Prostate gland (tissue), 2 donors: ENCODE measurements around the gene OR5M11. TPM values are rescaled to one million over a fixed set of nuclear protein-coding genes. Genes with fewer than 3 reads are reported as not detected.

Experiments used
- DNase-seq: peaks from one replicate; pipeline ENCODE4 v3.0.0-alpha.2; 2019; ENCODE audit warnings: low spot score
- H3K27ac ChIP-seq, 2 donors: fragments of 200-600 bp; sonication (generic); 2 replicates each; pipeline ENCODE4 v1.5.1; 2017 to 2019
- H3K27me3 ChIP-seq: fragments of 200-600 bp; sonication (generic); replicated peaks from 2 replicates; pipeline ENCODE4 v1.5.1; 2019; ENCODE audit not compliant: insufficient read depth
- H3K36me3 ChIP-seq, 2 donors: fragments of 200-600 bp; sonication (generic); 1 replicate in 1 of 2; 2 replicates in 1 of 2; pipeline versions ENCODE4 v1.5.1 to v1.8.1; 2017 to 2019
- H3K4me1 ChIP-seq: fragments of 200-600 bp; sonication (generic); replicated peaks from 2 replicates; pipeline ENCODE4 v1.5.1; 2019
- H3K4me3 ChIP-seq, 2 donors: fragments of 200-600 bp; sonication (generic); 2 replicates each; pipeline ENCODE4 v1.5.1; 2017 to 2019
- H3K9me3 ChIP-seq: fragments of 200-600 bp; sonication (generic); 2 replicates; pipeline ENCODE4 v1.5.1; 2017
- CTCF ChIP-seq, 4 experiments: fragments of 200-600 bp in 2 of 4; fragments of 450-650 bp in 2 of 4; sonication (generic) in 2 of 4; IDR thresholded peaks; 1 replicate in 3 of 4; 2 replicates in 1 of 4; pipeline ENCODE4 v1.5.1; 2016 to 2019; ENCODE audit warnings: antibody characterized with exemption in 4 of 4, mild to moderate bottlenecking in 2 of 4, moderate library complexity in 2 of 4
- POLR2A ChIP-seq: fragments of 450-650 bp; IDR thresholded peaks from one replicate; pipeline ENCODE4 v1.6.1; 2016; ENCODE audit warnings: antibody characterized with exemption, mild to moderate bottlenecking
- POLR2AphosphoS5 ChIP-seq: sonication (generic); formaldehyde crosslinking; IDR thresholded peaks from one replicate; pipeline ENCODE4 v1.6.1; 2017; ENCODE audit warnings: antibody characterized with exemption
- WGBS: methylation state at CpG from one replicate; pipeline ENCODE4 v1.1.5; 2018; 5-methylcytosine and 5-hydroxymethylcytosine counted together
- intact Hi-C: fragments of 100-400 bp; cut with DNase I; formaldehyde crosslinking; loops from one replicate; pipeline ENCODE4 v1.14.2; 2022
- total RNA-seq, 2 donors: library from RNA; depleted of rRNA; stranded (reverse); fragments of >200 nt; gene quantifications; one replicate each; pipeline ENCODE4 v1.1.0, GENCODE V29; 2016

The OR5M11 gene
- total RNA-seq, 2 donors from 2014 or later: not detected

DNA sequence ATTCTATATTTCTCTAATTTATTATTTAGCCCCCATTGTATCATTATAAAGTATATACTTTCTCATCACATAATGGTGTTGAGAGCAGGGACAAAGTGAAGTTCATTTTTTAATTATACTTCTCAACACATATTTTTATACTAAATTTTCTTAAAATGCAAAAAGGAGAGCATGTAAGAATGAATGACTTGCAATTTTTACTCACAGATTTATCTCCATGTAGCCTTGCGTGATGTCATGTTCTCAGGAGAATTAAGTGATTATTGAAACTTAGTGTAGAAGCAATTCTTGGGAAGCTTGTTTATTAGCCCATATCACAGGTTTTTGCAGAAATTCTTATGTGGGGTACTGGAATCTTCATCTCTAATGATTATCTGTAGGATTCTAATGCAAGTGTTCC lies 682 bp upstream of the OR5M11 start:
- DNase-seq: no peak
- TF ChIP-seq POLR2A: no peak
- no peaks in the 10 kb centered on the region for H3K36me3 ChIP-seq
- H3K4me3 ChIP-seq: no peak overlapping the region
- H3K27me3 ChIP-seq: no peaks in the 10 kb centered on the region
- WGBS: 100% methylated on average over 1 of the region's 1 CpG
- no peaks in the 10 kb centered on the region for H3K9me3 ChIP-seq
- H3K27ac ChIP-seq: no peak overlapping the region
- H3K4me1 ChIP-seq: no peaks in the 10 kb centered on the region
- intact Hi-C loops: no loop called here

DNA sequence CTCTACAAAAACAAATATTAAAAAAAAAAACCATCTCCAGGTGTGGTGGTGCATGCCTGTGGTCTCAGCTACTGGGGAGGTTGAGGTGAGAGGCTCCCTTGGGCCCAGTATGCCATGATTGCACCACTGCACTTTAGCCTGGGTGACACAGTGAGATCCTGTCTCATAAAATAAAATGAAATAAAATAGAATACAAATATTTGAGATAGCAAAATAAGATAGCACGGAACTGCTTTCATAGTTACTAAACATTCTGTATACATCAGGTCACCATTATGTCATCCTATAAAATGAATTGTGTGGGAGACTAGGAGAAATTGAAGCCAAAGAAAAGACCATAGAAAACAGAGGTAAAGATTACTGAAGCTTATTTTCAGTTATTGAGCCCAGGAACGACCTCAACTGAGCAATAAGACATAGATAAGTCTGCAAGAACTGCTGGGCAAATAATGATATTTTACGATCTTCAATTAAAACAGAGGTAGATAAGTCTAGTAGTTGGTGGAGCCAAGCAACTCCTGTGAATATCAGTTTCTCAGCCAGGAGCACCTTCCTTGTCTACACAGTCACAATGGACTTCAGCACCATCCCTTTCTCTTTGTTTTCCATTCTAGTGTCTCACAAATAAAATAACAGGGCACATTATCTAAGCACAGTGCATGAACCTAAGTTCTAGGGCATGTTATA lies 9.9 kb downstream of the OR5M11 start:
- H3K9me3 ChIP-seq: no peaks in the 10 kb centered on the region
- no peaks in the 10 kb centered on the region for H3K27me3 ChIP-seq
- H3K4me3 ChIP-seq: no peak overlapping the region
- no peaks in the 10 kb centered on the region for H3K36me3 ChIP-seq
- 23% methylated on average over 3 of the region's 3 CpGs for WGBS
- no peak overlapping the region for H3K27ac ChIP-seq
- H3K4me1 ChIP-seq: no peaks in the 10 kb centered on the region
- intact Hi-C loops: no loop called here
- peak; percentile 15 for TF ChIP-seq POLR2AphosphoS5
- no peak for TF ChIP-seq POLR2A
- no peak for DNase-seq

DNA sequence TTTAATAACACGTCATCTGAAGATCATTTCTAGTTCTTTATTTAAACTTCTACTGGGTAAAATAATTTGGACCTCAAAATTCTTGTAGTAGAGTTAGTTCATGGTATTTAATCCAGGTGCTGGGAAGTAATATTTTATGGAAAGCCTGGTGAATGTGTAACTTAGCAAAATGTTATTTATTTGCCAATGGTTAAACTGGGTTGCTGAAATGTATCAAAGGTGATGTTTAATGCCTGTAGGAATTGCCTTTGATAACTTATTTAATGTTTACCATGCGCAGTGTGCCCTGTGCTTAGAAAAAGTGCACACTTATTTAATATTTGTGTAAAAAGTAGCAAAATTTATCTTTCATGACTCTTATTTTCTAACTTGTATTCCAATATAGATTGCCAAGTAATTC lies 11.2 kb downstream of the OR5M11 start:
- WGBS: 81% methylated on average over 2 of the region's 2 CpGs
- TF ChIP-seq POLR2AphosphoS5 (no peak), POLR2A (no peak), CTCF (IDR thresholded peaks at IDR 0.05) (no peak)
- H3K4me1 ChIP-seq: no peaks in the 10 kb centered on the region
- no peaks in the 10 kb centered on the region for H3K27me3 ChIP-seq
- H3K9me3 ChIP-seq: no peaks in the 10 kb centered on the region
- no peak for DNase-seq
- H3K4me3 ChIP-seq: no peak overlapping the region
- no peaks in the 10 kb centered on the region for H3K36me3 ChIP-seq
- intact Hi-C loops: no loop called here
- H3K27ac ChIP-seq: no peak overlapping the region

DNA sequence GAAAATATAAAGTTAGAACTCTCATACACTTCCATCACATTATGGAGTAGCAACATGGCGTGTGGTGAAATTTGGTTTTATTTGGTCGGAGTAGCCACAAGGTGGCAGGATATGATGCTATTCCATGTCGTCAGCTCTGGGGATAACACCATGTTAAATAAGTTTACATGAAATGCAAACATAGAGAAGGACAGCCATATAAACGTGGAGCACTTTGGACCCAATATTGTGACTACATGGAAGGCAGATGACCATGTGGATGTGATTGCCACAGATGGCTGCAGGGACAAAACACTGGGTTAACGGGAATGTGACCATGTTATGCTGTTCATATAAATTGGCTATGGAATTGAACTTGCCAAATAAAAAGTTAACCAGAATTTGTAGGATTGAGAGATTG lies 21.0 kb downstream of the OR5M11 start:
- TF ChIP-seq POLR2A: no peak
- TF ChIP-seq CTCF (IDR thresholded peaks at IDR 0.05): peak in 2 of 4 experiments; percentile 35 to 40
- Histone ChIP-seq H3K27ac (no peak overlapping the region), H3K4me1 (no peaks in the 10 kb centered on the region), H3K4me3 (no peak overlapping the region), H3K27me3 (no peaks in the 10 kb centered on the region), H3K9me3 (no peaks in the 10 kb centered on the region), H3K36me3 (no peaks in the 10 kb centered on the region)
- no peak for DNase-seq
- intact Hi-C loops: no loop called here
- 57% methylated on average over 5 of the region's 5 CpGs for WGBS

DNA sequence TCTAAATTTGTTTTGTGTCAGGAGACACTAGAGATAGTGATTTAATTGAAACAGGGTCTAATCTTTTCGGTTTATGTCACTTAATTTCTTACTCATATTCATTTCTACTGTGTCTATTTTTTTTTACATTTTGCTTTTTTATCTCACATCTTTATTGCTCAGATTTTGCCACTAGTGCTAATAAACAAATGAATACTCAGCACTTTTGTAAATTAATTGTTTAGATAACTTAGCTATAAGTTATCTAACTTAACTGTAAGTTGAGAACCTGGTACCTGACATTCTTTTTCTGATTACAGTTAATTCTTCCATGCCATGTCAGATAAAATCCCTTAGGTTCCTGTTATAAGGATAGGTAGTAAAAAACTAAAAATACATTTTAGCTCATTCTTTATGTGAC lies 29.8 kb downstream of the OR5M11 start:
- TF ChIP-seq CTCF (IDR thresholded peaks at IDR 0.05): no peak
- no peak for TF ChIP-seq POLR2A
- TF ChIP-seq POLR2AphosphoS5: no peak
- 71% methylated on average over 1 of the region's 1 CpG for WGBS
- no peaks in the 10 kb centered on the region for H3K9me3 ChIP-seq

DNA sequence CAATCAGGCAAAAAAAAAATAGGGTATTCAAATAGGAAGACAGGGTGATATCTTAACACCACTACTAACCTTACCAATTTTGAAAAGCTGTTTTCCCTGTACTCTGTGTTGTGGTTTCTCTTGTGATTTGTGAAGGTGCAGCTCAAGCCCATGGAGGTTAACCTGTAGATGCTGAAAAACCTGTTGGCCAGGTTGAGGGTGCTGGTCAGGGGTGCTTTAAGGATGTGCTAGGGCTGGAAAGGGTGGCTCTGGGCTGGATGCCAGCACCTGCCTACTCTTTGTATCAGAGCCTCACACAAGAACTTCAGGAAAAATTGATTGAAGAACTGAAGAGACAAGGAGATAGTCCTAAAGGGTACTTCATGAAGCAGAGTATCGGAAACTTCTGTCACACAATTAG lies 33.6 kb downstream of the OR5M11 start:
- WGBS: 97% methylated on average over 1 of the region's 1 CpG
- DNase-seq: no peak
- no peak for TF ChIP-seq POLR2AphosphoS5
- TF ChIP-seq POLR2A: no peak
- no peak for TF ChIP-seq CTCF (IDR thresholded peaks at IDR 0.05)
- Histone ChIP-seq H3K27me3 (no peaks in the 10 kb centered on the region), H3K36me3 (no peaks in the 10 kb centered on the region), H3K9me3 (no peaks in the 10 kb centered on the region), H3K4me3 (no peak overlapping the region), H3K27ac (no peak overlapping the region), H3K4me1 (no peaks in the 10 kb centered on the region)
- intact Hi-C loops: no loop called here

More for the DNA sequence above, 29.8 kb downstream of the OR5M11 start:
- Histone ChIP-seq H3K27ac (no peak overlapping the region), H3K27me3 (no peaks in the 10 kb centered on the region), H3K36me3 (no peaks in the 10 kb centered on the region), H3K4me1 (no peaks in the 10 kb centered on the region), H3K4me3 (no peak overlapping the region)
- DNase-seq: no peak
- intact Hi-C loops: no loop called here
